HepG2 (cell line): ENCODE data around the gene PGRMC2. TPM values are rescaled to one million over a fixed set of nuclear protein-coding genes. Genes with fewer than 3 reads are reported as not detected.

ENCODE experiments used
- ATAC-seq: fragments of 200-7000 bp; cut with Tn5 transposase; 3 replicates; pipeline ENCODE4 v1.9.1; 2020; ENCODE audit warnings: mild to moderate bottlenecking, moderate library complexity
- BruUV-seq: library from RNA; stranded (reverse); fragments of 400-500 nt; replicated peaks from 2 replicates; lab custom pipeline; 2021; lab: Mats Ljungman, UMichigan
- CTCF ChIA-PET: fragments of 300-600 bp; formaldehyde crosslinking; extraction: SDS; loops from one replicate; lab custom pipeline; 2021; ENCODE audit warnings: low total read pairs, inconsistent platforms, low intra/inter-chr PET ratio; lab: Yijun Ruan, JAX
- POLR2A ChIA-PET: fragments of 350-600 bp; sonication (Branson Sonifier 250); formaldehyde crosslinking; loops from one replicate; lab custom pipeline; 2020; ENCODE audit warnings: antibody characterized with exemption, inconsistent platforms; lab: Yijun Ruan, JAX
- DNase-seq: peaks from one replicate; pipeline ENCODE4 v3.0.0-alpha.2; 2015; ENCODE audit warnings: low spot score
- FAIRE-seq: peaks from 3 replicates; lab custom pipeline; 2011; peaks lifted over from hg19 to GRCh38; lab: Jason Lieb, UNC
- H2AFZ ChIP-seq: one replicate; pipeline ENCODE4 v1.6.1; 2011; ENCODE audit warnings: low read length, inconsistent platforms
- H3K27ac ChIP-seq: fragments of 300-600 bp; 3 replicates; pipeline ENCODE4 v1.8.0; 2011; ENCODE audit warnings: mixed run types, mild to moderate bottlenecking, mixed read lengths, low read length, inconsistent platforms; ENCODE audit not compliant: insufficient read depth; ENCODE audit errors: extremely low read length
- H3K27me3 ChIP-seq, 2 experiments: fragments of 200-600 bp in 1 of 2; 2 replicates in 1 of 2; 3 replicates in 1 of 2; pipeline versions ENCODE4 v1.6.0 to v1.8.0; 2011; ENCODE audit warnings: low read length in 2 of 2, mild to moderate bottlenecking in 2 of 2, moderate library complexity in 2 of 2, inconsistent platforms in 1 of 2; ENCODE audit not compliant: insufficient read depth in 2 of 2, control insufficient read depth in 1 of 2
- H3K36me3 ChIP-seq, 2 experiments: fragments of 200-600 bp in 1 of 2; replicated peaks in 1 of 2; 2 replicates in 1 of 2; 3 replicates in 1 of 2; pipeline versions ENCODE4 v1.5.1 to v1.8.0; 2011; ENCODE audit warnings: low read length in 2 of 2, inconsistent platforms in 1 of 2; ENCODE audit not compliant: insufficient read depth in 2 of 2, control insufficient read depth in 1 of 2
- H3K4me1 ChIP-seq: 2 replicates; pipeline ENCODE4 v1.5.1; 2012; ENCODE audit warnings: low read length, inconsistent platforms; ENCODE audit not compliant: insufficient read depth
- H3K4me2 ChIP-seq: 2 replicates; pipeline ENCODE4 v1.6.0; 2011; ENCODE audit warnings: low read depth, low read length, inconsistent platforms
- H3K4me3 ChIP-seq, 3 experiments: fragments of 200-600 bp in 1 of 3; sonication (generic), shearing (Covaris generic) in 1 of 3; replicated peaks in 1 of 3; 2 replicates each; pipeline ENCODE4 v1.5.1; 2011 to 2016; ENCODE audit warnings: low read length in 3 of 3, inconsistent platforms in 2 of 3, low read depth in 2 of 3, mild to moderate bottlenecking in 2 of 3, control low read depth in 1 of 3, mixed read lengths in 1 of 3; ENCODE audit not compliant: insufficient read depth in 1 of 3
- H3K79me2 ChIP-seq: one replicate; pipeline ENCODE4 v1.6.1; 2011; ENCODE audit warnings: low read length, inconsistent platforms; ENCODE audit not compliant: insufficient read depth
- H3K9ac ChIP-seq: 2 replicates; pipeline ENCODE4 v1.6.0; 2011; ENCODE audit warnings: mild to moderate bottlenecking, low read depth, low read length, inconsistent platforms; ENCODE audit not compliant: insufficient read depth
- H3K9me3 ChIP-seq: 2 replicates; pipeline ENCODE4 v1.5.1; 2012; ENCODE audit warnings: mild to moderate bottlenecking, low read length
- H4K20me1 ChIP-seq: 2 replicates; pipeline ENCODE4 v1.6.0; 2011; ENCODE audit warnings: inconsistent platforms, mild to moderate bottlenecking, low read length, moderate library complexity; ENCODE audit not compliant: insufficient read depth
- GPBP1L1 ChIP-seq: sonication (generic); formaldehyde crosslinking; IDR thresholded peaks from 2 replicates; pipeline ENCODE4 v1.5.0; 2020; ENCODE audit warnings: mild to moderate bottlenecking, missing genetic modification reagents
- GRHL1 ChIP-seq: sonication (generic); formaldehyde crosslinking; conservative IDR thresholded peaks from 2 replicates; pipeline ENCODE4 v1.8.0; 2022; ENCODE audit warnings: missing genetic modification reagents
- MAFF ChIP-seq: IDR thresholded peaks from 2 replicates; pipeline ENCODE4 v1.6.1; 2011; ENCODE audit warnings: low read depth, low read length, improper control_type of control experiment
- MAFK ChIP-seq, 2 experiments: IDR thresholded peaks in 1 of 2; conservative IDR thresholded peaks in 1 of 2; 2 replicates each; pipeline ENCODE4 v1.6.1; 2011; ENCODE audit warnings: improper control_type of control experiment in 2 of 2, low read length in 2 of 2
- ZBED4 ChIP-seq: sonication (generic); formaldehyde crosslinking; IDR thresholded peaks from 2 replicates; pipeline ENCODE4 v1.4.0; 2020; ENCODE audit warnings: missing genetic modification reagents, borderline replicate concordance
- ZFP36 ChIP-seq: fragments of 150-350 bp; IDR thresholded peaks from 2 replicates; pipeline ENCODE4 v1.6.1; 2018; ENCODE audit warnings: borderline replicate concordance, low read length, low read depth; ENCODE audit not compliant: partially characterized antibody
- ZNF232 ChIP-seq: sonication (generic); formaldehyde crosslinking; IDR thresholded peaks from 2 replicates; pipeline ENCODE4 v1.4.0; 2020; ENCODE audit warnings: missing genetic modification reagents, borderline replicate concordance
- ZNF670 ChIP-seq: sonication (generic); formaldehyde crosslinking; IDR thresholded peaks from 2 replicates; pipeline ENCODE4 v1.8.0; 2022; ENCODE audit warnings: mild to moderate bottlenecking, missing genetic modification reagents, borderline replicate concordance
- ZNF724P ChIP-seq: sonication (generic); formaldehyde crosslinking; IDR thresholded peaks from 2 replicates; pipeline ENCODE4 v1.8.0; 2022; ENCODE audit warnings: missing genetic modification reagents, borderline replicate concordance
- WGBS: methylation state at CpG from one replicate; pipeline ENCODE4 v1.1.6; 2017; ENCODE audit warnings: low lambda C conversion rate; 5-methylcytosine and 5-hydroxymethylcytosine counted together
- in situ Hi-C: cut with HindIII; loops from 2 replicates; pipeline ENCODE4 v1.10.0; 2017; ENCODE audit warnings: low pct_unique_long_range_greater_than_20kb; ENCODE audit not compliant: extremely low pct_ligation_motif_present
- intact Hi-C: fragments of 100-400 bp; cut with micrococcal nuclease; formaldehyde crosslinking; loops from one replicate; pipeline ENCODE4 v1.10.0; 2022; ENCODE audit not compliant: unreplicated experiment
- polyA plus RNA-seq, 8 experiments: library from polyadenylated mRNA; depleted of rRNA in 3 of 8; stranded (reverse) in 7 of 8; unstranded in 1 of 8; fragments of >200 nt; fragmentation: Illumina TruSeq in 4 of 8; extraction: Trizol in 4 of 8; gene quantifications; 2 replicates each; pipeline versions ENCODE4 v1.2.1 to v1.2.3, GENCODE V29; 2011 to 2016; ENCODE audit warnings: low read depth in 4 of 8, missing spikeins in 1 of 8, mixed read lengths in 1 of 8; ENCODE audit not compliant: insufficient read depth in 1 of 8
- total RNA-seq, 5 experiments: library from RNA; depleted of rRNA; stranded (reverse); fragments of >200 nt; fragmentation: Illumina TruSeq; extraction: Trizol; gene quantifications; 2 replicates each; pipeline ENCODE4 v1.2.3, GENCODE V29; 2016; ENCODE audit warnings: low read depth in 1 of 5
- TF ChIP-seq, protein P1 (sequence below): sonication (generic); formaldehyde crosslinking; IDR thresholded peaks from 2 replicates; pipeline ENCODE4 v1.8.0; 2022; ENCODE audit warnings: missing genetic modification reagents, mild to moderate bottlenecking, inconsistent platforms, borderline replicate concordance

Gene PGRMC2
- total and polyA plus RNA-seq, 2 of the 13 experiments (the other 11 are each of a cell fraction or from before 2014, with no cell fraction given) = 16.0 to 19.8 TPM

DNA sequence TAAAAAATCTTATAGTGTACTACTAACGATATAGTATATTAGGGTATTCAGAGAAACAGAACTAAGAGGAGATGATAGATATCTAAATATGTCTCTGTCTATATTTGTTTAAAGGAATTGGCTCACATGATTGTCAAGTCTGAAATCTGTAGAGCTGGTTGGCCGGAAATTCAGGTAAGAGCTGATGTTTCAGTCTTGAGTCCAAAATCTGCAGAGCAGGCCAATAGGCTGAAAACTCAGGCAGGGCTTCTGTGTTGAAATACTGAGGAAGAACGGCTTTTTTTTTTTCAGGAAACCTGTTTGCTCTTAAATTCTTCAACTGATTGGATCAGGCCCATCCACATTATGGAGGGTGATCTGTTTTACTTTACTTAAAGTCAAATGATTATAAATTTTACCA, 31.7 kb downstream of the PGRMC2 start (continued):
- TF ChIP-seq ZBED4 (no peak), ZNF670 (CRISPR knock-in tag) (no peak)

DNA sequence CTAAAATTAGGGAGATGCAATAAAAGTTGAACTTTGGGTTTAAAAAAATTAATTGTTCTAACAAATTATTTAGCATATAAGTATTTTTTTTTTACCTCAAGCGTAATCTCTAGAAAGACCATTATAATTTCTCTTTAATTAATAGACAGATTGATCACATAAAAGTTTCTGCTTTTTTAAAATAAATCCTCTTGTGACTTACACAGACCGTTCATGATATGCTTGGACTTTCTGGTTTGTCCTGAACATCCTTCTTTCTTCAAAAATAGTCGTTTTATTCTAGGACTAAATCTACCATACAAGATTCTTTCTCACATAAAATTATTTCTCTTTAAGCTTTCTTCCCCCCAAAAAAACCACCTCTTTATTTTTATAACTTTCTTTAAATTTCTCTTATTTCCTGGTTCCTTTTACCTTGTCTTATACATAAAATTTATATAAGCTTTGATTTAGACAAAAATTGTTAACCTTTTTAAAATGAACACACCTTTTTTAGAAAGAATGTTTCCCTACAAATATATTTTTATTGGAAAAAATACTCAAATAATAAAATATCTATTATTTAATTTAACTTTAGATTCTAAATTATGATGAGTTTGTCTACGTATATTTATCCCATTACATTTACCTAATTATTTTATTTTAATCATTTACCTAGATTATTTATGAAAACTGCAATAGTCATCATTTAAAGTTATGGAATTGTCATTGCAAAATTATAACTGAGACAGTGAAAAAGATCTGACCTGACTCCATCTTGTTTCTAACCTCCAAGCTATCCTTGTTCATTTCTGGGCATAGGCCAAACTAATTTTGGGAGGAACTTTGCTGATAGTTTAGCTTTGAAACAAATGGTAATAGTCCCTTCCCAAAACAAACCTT, 37.6 kb downstream of the PGRMC2 start:
- Histone ChIP-seq H3K4me2 (no peak overlapping the region), H3K79me2 (no peaks in the 10 kb centered on the region), H3K4me3 (no peak overlapping the region), H3K9me3 (peaks cover 19% of the 10 kb centered on the region), H3K4me1 (no peaks in the 10 kb centered on the region), H4K20me1 (no peaks in the 10 kb centered on the region), H3K27me3 (no peaks in the 10 kb centered on the region), H3K36me3 (no peaks in the 10 kb centered on the region), H3K27ac (no peak overlapping the region), H3K9ac (no peak overlapping the region), H2AFZ (no peak overlapping the region)
- ATAC-seq (no peak), DNase-seq (no peak), FAIRE-seq (no peak)
- in situ Hi-C loops = no loop called here
- POLR2A ChIA-PET = no interaction called here
- BruUV-seq = no TSS peak
- intact Hi-C loops = no loop called here
- no peak for TF ChIP-seq ZNF232 (CRISPR knock-in tag)
- TF ChIP-seq GPBP1L1 (CRISPR knock-in tag) = no peak
- peak; percentile 31; the same call in 1 of the 2 replicates for TF ChIP-seq MAFF
- peak; percentile 48; the same call in 1 of the 2 replicates for TF ChIP-seq ZNF724P (CRISPR knock-in tag)
- peak; percentile 92 for TF ChIP-seq ZFP36
- TF ChIP-seq MAFK (conservative IDR thresholded peaks at IDR 0.05 in 1 of 2, IDR thresholded peaks at IDR 0.05 in 1 of 2; ENCODE audit: low read length in 2 of 2) = peak in 1 of 2 experiments; percentile 64; a peak in 2 of 4 replicates
- TF ChIP-seq GRHL1 = no peak
- TF ChIP-seq, protein P1, sequence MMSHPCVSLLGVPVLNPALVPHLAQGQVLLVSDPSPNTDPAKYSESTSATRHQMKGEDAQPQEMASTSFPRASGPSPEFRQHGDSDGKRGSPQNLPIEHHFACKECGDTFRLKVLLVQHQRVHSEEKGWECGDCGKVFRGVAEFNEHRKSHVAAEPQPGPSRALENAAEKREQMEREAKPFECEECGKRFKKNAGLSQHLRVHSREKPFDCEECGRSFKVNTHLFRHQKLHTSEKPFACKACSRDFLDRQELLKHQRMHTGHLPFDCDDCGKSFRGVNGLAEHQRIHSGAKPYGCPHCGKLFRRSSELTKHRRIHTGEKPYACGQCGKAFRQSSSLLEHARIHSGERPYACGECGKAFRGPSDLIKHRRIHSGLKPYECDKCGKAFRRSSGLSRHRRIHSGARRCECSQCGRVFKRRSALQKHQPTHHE (CRISPR knock-in tag) = no peak
- CTCF ChIA-PET = no interaction called here
- WGBS = 2% methylated on average over 4 of the region's 4 CpGs
